ENCODE measurements around the gene CAMKMT.

- TF ChIP-seq CTCF (IDR thresholded peaks at IDR 0.05) (no peak), POLR2A (IDR thresholded peaks at IDR 0.05) (no peak), EP300 (IDR thresholded peaks at IDR 0.05) (no peak)
Measured at GRCh38 chr2:44358503-44358902, 3.2 kb upstream of the CAMKMT start.
